Stimulated activated CD4-positive, alpha-beta T cell treated with anti-CD3 and anti-CD28 coated beads, Interleukin-1b, Interleukin-23, amount 100 ng/mL, for 24 hours (primary cell): ENCODE data around the gene RNF167.
"Not testable (repeated sequence)": the region's sequence is repeated elsewhere in the genome, so short reads cannot be mapped to it uniquely, and the experiment has no call there.

Experiments used
- DNase-seq, 4 experiments: peaks; one replicate each; pipeline ENCODE4 v3.0.0-alpha.2; 2020; ENCODE audit warnings: low read depth in 4 of 4, low spot score in 1 of 4

Gene RNF167

DNA sequence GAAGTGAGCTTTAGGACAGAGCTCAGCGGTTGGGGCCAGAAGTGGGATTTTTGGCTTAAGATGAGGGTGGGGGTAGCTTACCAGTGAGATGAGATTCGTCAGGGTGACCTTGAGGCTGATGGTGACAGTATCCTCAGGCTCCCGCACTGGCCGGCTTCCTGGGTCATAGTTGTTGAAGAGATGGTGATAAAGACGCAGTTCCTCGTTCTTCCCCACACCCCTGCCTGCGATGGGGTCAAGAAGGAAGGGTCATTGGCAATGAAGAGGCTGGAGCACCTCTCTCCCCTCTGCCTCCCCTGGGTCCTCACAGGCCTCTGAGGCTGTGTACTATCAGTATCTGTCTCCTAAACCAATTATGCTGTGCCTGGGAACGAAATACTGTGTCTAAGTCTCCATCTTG, 37.5 kb upstream of the RNF167 start:
- DNase-seq, result no peak

- DNase-seq, result peak; percentile 51 to 73 (median 54)
These were observed 36.8 kb upstream of the RNF167 start, which contains the start of gene CHRNE for GRCh38 chr17:4903051-4903818. Gene CHRNE (minus strand): TSS chr17:4903098. CDS start chr17:4903063, 35 bp downstream.

DNA sequence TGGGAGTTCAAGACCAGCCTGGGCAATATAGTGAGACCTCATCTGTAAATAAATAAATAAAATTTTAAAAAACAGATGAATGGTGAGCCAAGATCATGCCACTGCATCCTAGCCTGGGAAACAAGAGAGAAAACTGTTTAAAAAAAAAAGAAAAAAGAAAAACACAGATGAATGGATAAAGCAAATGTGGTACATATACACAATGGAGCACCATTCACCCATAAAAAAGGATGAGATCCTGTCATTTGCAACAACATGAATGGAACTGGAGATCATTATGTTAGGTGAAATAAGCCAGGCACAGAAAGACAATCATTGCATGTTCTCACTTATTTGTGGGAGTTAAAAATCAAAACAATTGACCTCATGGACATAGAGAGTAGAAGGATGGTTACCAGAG, 33.4 kb upstream of the RNF167 start:
- not testable (repeated sequence) for DNase-seq

DNA sequence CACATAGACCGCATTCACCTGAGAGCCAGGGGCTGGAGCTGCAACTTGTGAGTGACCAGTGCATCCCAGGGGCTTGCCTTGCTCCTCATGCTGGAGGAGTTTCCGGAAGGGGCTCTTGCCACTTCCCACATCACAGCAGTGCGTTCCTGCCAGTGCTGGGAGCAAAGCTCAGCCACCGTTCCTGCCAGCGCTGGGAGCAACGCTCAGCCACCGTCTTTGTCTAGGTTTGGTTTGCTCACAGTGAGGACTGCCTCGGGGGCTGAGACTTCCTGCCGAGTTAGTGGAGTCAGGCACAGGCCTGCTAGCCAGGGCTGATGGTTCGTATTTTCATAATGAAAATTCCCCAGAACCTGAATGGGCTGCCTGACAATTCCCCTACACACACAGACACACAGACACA, 31.8 kb upstream of the RNF167 start:
- DNase-seq, result no peak

- DNase-seq, result peak in 2 of 4 experiments; percentile 45 to 59
These were observed 31.2 kb upstream of the RNF167 start for GRCh38 chr17:4908711-4909496.

DNA sequence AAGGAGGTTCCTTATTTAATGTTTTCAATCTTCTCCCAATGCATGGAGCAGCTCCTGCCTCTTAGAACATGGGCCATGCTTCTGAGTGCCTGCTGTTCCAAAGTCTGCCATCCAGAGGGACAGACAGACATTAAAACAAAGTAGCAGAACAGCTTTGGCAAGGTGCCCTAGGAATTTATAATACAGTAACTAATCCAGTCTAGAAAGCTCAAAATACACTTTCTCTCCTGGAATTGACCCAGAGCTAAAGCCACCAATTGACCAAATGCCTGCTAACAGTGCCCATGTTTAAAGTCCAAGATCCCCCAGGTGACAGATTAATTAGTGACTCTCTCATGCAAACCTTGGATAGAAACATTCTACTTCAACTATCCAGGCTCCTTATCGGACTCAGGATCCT, 26.1 kb upstream of the RNF167 start:
- no peak for DNase-seq

DNA sequence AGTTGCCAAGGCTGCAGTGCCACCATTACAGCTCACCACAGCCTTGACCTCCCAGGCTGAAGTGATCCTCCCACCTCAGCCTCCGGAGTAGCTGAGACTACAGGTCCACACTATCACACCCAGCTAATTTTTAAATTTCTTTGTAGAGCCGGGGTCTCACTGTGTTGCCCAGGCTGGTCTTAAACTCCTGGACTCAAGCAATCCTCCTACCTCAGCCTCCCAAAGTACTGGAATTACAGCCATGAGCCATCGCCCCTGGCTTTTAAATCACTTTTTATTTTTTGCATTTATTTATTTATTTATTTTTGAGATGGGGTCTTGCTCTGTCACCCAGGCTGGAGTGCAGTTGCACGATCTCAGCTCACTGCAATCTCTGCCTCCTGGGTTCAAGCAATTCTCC, 25.5 kb upstream of the RNF167 start:
- DNase-seq, result not testable (repeated sequence)

GRCh38 chr17:4919511-4920047, 20.5 kb upstream of the RNF167 start:
- DNase-seq, result no peak

DNA sequence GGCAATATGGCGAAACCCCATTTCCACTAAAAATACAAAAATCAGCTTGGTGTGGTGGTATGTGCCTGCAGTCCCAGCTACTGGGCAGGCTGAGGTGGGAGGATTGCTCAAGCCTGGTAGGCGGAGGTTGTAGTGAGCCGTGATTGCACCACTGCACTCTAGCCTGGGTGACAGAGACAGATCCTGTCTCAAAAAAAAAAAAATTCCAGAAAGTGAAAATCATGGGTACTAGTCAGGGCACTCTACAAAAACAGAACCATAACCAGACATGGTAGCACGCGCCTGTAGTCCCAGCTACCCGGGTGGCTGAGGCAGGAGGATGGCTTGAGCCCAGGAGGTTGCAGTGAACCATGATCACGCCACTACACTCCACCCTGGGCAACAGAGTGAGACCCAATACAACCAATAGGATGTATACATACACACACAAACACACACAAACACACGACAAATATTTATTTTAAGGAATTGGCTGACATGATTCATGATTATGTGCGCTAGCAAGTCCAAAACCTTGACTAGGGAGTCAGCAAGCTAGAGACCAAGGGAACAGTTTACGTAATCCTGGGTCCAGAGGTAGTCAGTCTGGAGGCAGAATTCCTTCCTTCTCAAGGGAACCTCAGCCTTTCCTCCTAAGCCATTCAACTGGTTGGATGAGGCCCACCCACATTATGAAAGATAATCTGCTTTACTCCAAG, 19.6 kb upstream of the RNF167 start:
- no peak for DNase-seq

DNA sequence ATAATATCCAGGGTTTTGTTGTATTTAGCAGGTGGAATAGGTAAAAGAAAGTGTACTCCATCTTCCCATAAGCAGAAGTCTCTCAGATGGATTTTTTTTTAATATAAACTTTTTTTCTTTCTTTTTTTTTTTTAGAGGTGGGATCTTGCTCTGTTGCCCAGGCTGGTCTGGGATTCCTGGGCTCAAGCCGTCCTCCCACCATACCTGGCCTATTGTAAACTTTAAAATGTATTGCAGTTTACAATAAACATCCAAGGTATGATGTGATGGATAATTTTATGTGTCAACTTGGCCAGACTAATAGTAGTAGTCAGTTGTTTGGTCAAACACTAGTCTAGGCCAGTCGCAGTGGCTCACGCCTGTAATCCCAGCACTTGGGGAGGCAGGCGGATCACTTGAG, 18.7 kb upstream of the RNF167 start:
- DNase-seq, result no peak

DNA sequence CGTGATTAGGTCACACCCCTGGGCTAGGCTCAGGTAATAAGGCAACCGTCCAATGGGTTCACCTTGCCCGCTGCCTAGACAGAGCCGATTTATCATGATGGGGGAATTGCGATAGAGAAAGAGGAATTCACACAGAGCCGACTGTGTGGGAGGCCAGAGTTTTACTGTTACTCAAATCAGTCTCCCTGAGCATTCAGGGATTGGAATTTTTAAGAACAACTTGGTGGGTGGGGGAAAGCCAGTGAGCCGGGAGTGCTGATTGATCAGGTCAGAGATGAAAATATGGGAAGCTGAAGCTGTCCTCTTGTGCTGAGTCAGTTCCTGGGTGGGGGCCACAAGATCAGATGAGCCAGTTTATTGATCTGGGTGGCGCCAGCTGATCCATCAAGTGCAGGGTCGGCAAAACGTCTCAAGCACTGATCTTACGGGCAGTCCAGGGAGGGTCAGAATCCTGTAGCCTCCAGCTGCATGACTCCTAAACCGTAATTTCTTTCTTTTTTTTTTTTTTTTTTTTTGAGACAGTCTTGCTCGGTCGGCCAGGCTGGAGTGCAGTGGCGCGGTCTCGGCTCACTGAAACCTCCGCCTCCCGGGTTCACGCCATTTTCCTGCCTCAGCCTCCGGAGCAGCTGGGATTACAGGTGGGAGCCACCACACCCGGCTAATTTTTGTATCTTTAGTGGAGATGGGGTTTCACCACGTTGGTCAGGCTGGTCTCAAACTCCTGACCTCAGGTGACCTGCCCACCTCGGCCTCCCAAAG, 13.3 kb upstream of the RNF167 start:
- DNase-seq, result not testable (repeated sequence)

DNA sequence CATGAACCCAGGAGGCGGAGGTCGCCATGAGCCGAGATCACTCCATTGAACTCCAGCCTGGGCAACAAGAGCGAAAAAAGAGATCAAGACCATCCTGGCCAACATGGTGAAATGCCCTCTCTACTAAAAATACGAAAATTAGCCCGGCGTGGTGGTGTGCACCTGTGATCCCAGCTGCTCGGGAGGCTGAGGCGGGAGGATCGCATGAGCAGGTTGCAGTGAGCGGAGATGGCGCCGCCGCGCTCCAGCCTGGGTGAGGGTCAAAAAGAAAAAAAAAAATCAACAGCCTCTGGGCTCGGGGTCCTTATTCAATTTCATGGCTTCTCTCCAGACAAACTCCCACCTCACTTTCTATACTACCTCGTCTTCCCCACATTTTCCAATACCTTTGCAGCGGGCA, 11.2 kb upstream of the RNF167 start:
- no peak for DNase-seq

DNA sequence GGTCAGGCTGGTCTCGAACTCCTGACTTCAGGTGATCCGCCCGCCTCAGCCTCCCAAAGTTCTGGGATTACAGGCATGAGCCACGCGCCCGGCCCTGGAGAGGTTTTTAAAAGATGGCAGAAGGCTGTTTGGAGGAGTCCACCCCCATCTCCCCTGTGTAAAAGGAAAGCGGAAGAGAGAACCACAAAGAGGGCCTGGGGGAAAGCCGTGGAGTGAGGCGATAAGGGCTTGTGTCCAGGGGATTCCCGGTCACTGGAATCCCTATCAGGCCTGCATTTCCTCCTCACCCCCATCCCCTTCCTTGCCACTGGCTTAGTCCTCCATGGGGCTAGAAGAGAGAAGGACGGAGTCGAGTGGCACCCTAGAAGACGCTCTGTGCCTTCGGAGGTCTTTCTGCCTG, 8.1 kb upstream of the RNF167 start, which contains the start of gene GP1BA:
Gene GP1BA (plus strand): TSS at position 315 of the 400 bp plus-strand sequence. CDS start 328 bp downstream, outside the sequence.
- DNase-seq, result no peak

GRCh38 chr17:4932756-4933155, 7.3 kb upstream of the RNF167 start:
- DNase-seq, result no peak

GRCh38 chr17:4933646-4934045, 6.4 kb upstream of the RNF167 start:
- DNase-seq, result no peak

DNA sequence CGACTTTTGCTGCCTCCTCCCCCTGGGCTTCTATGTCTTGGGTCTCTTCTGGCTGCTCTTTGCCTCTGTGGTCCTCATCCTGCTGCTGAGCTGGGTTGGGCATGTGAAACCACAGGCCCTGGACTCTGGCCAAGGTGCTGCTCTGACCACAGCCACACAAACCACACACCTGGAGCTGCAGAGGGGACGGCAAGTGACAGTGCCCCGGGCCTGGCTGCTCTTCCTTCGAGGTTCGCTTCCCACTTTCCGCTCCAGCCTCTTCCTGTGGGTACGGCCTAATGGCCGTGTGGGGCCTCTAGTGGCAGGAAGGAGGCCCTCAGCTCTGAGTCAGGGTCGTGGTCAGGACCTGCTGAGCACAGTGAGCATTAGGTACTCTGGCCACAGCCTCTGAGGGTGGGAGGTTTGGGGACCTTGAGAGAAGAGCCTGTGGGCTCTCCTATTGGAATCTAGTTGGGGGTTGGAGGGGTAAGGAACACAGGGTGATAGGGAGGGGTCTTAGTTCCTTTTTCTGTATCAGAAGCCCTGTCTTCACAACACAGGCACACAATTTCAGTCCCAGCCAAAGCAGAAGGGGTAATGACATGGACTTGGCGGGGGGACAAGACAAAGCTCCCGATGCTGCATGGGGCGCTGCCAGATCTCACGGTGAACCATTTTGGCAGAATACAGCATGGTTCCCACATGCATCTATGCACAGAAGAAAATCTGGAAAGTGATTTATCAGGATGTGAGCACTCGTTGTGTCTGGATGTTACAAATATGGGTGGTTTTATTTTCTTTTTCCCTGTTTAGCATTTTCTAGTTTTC, 5.7 kb upstream of the RNF167 start:
- no peak for DNase-seq

DNA sequence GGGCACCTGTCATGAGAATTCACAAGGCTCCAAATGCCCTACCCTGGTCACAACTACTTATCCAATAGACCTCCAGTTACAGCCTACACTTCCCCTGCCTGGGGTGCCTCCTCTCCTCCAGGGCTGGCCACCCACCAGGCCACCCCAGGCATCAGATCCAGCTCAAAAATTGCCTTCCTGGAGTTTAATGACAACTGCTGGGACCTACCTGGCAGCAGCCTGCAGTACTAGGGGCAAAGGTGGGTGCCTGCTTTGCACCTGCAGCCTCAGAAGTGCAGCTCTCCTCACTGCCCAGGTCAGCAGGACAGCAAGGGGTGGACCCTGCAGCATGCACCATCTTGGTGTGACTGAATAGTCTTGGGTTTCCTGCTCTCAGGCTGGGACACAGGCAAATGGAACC, 4.4 kb upstream of the RNF167 start:
- no peak for DNase-seq

DNA sequence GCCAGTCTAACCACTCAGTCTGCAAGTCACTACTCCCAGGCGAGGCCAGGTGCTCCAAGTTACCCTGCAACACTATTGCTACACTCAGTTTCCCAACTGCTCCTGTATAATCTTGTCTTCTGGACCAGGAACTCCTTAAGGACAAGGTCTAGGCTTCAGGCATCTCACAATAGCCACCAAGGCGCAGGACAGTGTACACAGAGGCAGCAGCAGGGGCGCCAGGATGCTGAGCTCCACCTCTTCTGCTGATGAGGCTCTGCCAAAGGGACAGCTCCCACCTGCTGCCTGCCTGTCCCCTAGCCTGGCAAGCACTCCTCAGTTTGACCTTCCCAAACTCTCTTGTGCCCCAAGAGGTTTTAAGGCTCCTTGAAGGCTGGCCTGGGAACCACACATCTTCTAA, 3.6 kb upstream of the RNF167 start:
- DNase-seq, result no peak

DNA sequence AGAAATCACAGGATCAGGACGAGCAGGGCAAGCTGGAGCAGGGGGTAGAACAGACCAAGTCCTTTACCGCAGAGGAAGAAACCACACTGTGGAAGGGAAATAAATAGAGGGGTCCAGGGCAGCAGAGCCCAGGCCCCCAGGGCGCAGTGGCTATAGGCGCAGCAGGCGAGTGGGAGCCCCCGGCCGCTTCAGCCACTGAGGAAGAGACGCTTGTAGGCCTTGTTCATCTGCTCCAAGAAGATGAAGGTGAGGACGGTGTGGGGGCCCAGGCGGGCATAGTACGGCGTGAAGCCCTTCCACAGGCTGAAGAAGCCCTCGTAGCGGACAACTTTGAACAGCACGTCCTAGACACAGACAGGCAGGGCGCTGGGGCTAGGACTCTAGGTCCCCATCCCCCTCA, 2.5 kb upstream of the RNF167 start:
- DNase-seq, result no peak

DNA sequence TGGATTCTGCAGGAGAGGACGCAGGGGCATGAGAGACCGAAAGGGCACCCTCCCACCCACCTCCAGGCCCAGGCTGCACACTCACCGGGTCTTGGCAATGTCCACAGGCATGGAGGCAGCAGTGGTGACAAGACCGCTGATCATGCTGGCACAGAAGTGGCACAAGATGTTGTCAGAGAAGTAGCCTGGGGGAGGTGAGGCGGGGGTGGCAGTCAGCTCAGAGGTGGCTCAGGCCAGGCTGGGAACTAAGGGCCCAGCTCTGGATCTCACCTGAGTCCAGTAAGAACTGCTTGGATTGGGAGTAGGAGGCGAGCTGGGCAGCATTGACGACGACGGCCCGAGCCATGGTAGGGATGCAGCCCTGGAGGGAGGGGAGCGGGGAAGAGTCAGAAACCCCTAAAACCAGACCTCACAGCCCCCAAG, 2.0 kb upstream of the RNF167 start:
- no peak for DNase-seq
